Fibroblast of upper back skin (primary cell): ENCODE measurements around the gene MEG3.

Experiments used
- DNase-seq: peaks from one replicate; pipeline ENCODE4 v3.0.0-alpha.2; 2013

MEG3 gene

GRCh38 chr14:100882991-100883788 is 57.3 kb downstream of the MEG3 start:
- DNase-seq: no peak

GRCh38 chr14:100883789-100884101 is 57.8 kb downstream of the MEG3 start:
- DNase-seq: no peak

GRCh38 chr14:100884456-100884855 is 58.5 kb downstream of the MEG3 start:
- DNase-seq: no peak

DNA sequence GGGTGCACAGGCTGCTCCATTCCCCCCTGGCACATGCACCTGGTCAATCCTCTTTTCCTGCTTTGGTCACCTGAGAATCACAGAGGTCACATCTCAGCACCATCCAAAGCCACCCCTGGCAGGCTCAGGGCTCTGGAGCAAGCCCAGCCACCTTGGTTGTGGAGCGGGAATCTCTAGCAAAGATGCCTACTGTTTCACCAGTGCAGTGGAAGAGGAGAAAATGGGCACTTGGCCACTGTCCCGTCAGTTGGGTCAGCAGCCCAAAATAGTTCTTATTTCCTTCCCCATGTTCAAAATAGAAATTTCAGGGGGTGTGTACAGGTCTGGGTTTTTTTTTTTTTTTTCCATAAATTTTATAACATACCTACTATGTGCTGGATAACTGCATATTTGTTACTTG is 59.3 kb downstream of the MEG3 start:
- DNase-seq: no peak

DNA sequence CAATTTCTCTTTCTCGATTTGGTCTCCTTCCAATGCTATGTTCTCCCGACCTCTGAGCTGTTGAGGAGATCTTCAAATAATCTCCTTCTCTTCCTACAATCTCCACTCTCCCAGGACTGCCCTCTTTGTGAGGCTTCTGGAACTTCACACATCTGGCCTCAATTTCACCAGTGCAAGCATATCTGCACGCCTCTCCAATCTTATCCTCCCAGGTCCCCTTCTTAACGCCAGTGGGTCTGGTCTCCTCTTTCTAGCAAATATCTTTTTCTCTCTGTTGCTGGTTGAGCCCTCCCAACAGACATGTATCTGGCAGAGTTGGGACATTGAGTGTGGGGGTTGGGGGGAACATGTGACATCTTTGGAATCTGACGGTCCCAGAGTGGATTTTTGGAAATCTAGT is 59.7 kb downstream of the MEG3 start:
- peak; percentile 17 for DNase-seq

DNA sequence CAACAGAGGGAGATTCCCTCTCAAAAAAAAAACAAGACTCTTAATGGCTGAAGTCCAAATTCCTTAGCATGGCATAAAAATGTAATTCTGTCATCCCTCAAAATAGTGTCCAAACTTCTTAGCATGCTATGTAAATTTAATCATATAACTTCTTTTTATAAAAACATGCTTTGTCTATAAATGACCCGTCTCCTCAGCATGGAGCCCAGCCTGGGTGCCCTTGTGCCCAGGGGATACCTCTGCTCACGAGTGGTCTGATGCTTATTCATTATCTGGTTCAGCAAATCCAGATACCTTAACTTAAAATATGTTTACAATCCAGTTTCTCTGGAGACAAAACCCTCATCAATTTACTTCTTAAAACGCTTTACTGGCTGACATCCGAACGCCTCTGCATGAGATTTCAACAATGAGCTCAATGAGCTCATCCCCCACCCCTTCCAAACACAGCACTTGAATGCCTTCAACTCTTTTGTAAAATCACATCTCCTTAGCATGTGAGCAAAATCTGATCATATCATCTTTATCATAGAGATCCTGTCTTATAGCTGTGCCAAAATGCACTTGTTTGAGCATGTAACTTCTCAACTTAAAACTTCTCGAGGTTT is 61.9 kb downstream of the MEG3 start:
- no peak for DNase-seq

DNA sequence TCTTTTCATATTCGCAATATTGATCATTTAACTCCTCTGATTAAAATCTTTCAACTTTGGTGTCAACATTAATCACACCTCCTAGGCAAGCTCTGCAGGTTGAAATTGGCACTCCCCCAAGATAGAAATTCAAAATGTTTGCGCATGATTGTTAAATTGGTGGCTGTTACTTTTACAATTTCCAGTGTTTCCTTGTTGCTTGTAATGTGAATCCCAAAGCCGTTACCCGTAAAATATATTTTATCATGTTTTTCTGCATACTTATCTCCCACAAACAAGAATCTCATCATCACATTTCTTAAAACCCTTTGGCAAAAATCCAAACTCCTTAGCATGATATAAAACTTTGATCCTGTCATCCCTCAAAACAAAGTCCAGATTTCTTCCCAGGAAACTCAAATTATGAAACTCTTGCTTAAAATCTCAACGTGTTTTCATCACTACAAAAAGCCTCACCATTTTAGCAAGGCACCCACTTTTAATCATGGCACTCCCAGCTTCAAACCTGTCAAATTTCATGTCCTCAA is 62.9 kb downstream of the MEG3 start:
- DNase-seq: no peak

DNA sequence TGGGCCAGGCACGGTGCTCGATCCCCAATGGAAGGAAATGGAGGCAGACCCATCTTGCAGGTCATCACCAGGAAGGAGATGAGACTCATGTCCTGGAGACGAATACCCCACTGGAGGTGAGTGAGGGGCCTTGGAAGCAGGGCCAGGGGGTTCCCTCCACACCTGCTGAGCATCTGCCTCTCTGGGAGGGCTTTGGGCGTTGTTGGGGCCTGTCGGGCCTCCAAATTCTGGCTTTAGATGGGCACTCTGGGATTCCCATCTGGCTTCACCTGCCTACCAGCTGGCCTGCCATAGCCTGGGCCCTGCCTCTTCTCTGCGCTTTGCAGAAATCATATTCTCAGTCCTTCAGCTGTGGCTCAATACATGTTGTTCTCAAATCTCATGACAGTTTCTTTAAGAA is 63.7 kb downstream of the MEG3 start:
- no peak for DNase-seq

- DNase-seq: no peak
Measured at GRCh38 chr14:100890061-100890850, 64.3 kb downstream of the MEG3 start.

DNA sequence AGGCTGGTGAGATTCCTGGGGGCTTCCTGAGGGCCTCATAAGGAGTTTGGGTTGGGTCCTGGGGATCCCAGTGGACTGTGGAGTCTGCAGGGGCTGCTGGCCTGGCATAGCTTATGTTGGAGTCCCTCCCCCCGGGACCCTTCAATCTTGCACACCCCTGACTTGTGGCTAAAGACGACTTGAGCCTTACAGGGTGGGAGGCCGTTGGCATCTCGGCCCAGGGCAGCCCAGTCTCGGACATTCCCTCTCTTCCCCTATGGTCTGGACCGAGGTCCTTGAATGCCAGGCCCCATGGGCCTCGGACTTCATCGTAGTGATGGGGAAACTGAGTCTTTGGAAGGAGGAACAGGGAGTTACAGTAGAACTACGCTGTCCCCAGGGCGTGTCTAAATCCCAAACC is 65.1 kb downstream of the MEG3 start:
- no peak for DNase-seq

- DNase-seq: no peak
Measured at GRCh38 chr14:100891501-100892445, 65.9 kb downstream of the MEG3 start.

DNA sequence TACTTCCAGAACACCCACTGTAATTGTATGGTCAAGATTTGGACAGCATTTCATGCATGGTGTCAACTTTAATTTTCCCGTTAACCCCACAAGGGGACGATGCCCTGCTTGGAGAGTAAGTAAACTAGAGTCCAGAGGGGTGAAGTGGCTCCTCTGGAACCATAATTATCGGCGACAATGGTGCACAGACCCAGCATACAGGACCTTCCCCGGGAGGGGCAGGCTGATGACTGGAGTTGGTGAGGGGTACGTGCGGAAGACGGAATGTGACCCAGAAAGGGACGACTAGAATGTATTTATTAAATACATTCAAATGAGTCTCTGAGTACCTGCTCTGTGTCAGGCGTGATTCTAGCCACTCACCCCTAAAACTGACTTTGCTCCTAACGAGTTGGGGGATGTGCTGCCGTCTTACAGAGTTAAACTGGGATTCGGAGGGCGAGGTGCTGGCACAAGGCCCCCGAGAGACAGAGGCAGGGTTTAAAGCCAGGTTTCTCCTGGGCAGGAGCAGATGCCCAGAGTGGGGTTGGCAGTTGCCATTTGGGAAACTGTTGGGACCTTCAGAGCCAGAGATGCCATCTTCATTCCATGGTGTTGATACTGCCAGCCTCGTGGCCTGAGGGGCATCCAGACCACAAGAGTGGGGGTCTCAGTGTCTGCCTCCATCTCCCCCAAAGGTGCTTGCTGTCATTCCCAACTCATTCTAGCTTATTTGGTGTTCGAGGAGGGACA is 66.7 kb downstream of the MEG3 start:
- no peak for DNase-seq

DNA sequence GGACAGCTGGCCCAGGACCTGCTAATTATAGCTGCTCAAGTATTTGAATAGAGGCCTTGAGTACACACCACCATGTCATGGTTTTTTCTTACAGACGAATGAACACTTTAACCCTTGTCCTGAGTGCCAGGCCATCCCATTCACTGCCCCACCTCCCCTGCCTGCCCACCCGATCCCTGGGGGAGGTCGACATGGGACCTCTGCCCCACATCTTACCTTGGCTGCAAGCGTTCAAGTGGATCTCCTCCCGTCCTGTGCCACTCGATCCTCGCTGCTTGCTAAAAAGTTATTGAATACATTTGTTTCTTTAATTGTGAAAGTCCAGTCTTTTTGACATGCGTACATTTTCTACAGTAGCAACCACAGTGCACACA is 67.3 kb downstream of the MEG3 start:
- no peak for DNase-seq

GRCh38 chr14:100893760-100894159 is 67.8 kb downstream of the MEG3 start:
- DNase-seq: no peak

GRCh38 chr14:100894416-100894815 is 68.5 kb downstream of the MEG3 start:
- no peak for DNase-seq

GRCh38 chr14:100895411-100895810 is 69.5 kb downstream of the MEG3 start:
- no peak for DNase-seq

DNA sequence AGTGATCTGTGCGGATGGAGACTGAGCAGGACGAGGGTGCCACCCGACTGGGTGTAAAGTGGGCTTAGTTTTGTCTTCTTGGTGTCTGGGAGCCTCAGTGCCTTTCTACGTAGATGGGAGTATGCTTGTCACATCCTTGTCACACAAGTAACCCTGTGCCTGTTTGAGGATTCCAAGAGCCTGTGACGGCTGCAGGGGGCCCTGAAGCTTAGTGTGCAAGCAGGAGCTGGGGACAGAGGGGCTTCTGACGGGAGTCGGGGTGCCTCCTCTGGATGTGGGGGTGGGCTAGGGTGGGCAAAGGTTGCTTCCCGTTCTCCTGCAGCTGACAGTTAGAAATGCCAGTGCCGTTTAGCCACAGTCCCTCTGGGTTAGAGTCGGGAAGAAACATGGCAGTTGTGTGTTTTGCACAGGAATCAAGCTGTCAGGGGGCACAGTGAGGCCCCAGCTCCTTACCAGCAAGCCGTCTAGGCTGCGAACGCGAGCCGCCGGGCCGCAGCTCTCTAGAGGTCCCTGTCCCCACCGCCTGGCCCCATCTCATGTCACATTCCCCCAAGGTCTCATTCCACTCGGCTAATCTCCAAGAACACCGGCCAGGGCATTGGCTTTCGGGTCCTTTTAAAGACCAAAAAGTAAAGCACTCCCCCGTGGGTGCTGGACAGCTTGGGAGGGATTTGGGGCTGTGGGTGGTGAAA is 70.6 kb downstream of the MEG3 start:
- no peak for DNase-seq

- DNase-seq: no peak
Measured at GRCh38 chr14:100898465-100898864, 72.5 kb downstream of the MEG3 start.

- DNase-seq: no peak
Measured at GRCh38 chr14:100898935-100899883, 73.3 kb downstream of the MEG3 start.
